GM23338 (cell line): Measurements from ENCODE around the gene EGFL8.

Experiments used
- CREB1 ChIP-seq: fragments of 250-450 bp; sonication (Bioruptor Pico); IDR thresholded peaks from 2 replicates; pipeline ENCODE4 v1.5.0; 2020; ENCODE audit warnings: low read depth, mild to moderate bottlenecking, moderate library complexity
- CTCF ChIP-seq, 2 experiments: fragments of 200-600 bp in 1 of 2; sonication (generic) in 1 of 2; conservative IDR thresholded peaks; 2 replicates each; pipeline versions ENCODE4 v1.5.1 to v1.6.1; 2016 to 2017; ENCODE audit warnings: antibody characterized with exemption in 2 of 2, low read depth in 2 of 2, mild to moderate bottlenecking in 2 of 2, moderate library complexity in 1 of 2
- EZH2 ChIP-seq: fragments of 200-600 bp; sonication (generic); IDR thresholded peaks from one replicate; pipeline ENCODE4 v1.8.0; 2017; ENCODE audit warnings: antibody characterized with exemption, mild to moderate bottlenecking, low read depth; ENCODE audit not compliant: unreplicated experiment
- POLR2AphosphoS5 ChIP-seq: IDR thresholded peaks from 2 replicates; pipeline ENCODE4 v1.6.1; 2016; ENCODE audit warnings: antibody characterized with exemption, low read depth
- TF ChIP-seq, protein P1 (sequence below): IDR thresholded peaks from one replicate; pipeline ENCODE4 v1.6.1; 2018; ENCODE audit warnings: antibody characterized with exemption; ENCODE audit not compliant: unreplicated experiment

GRCh38 chr6:32183483-32184083 is 19.2 kb downstream of the EGFL8 start:
- TF ChIP-seq CTCF (conservative IDR thresholded peaks at IDR 0.05; ENCODE audit: low read depth in 2 of 2) (no peak), EZH2 (no peak), CREB1 (CRISPR knock-in tag) (no peak), POLR2AphosphoS5 (no peak)
- TF ChIP-seq, protein P1, sequence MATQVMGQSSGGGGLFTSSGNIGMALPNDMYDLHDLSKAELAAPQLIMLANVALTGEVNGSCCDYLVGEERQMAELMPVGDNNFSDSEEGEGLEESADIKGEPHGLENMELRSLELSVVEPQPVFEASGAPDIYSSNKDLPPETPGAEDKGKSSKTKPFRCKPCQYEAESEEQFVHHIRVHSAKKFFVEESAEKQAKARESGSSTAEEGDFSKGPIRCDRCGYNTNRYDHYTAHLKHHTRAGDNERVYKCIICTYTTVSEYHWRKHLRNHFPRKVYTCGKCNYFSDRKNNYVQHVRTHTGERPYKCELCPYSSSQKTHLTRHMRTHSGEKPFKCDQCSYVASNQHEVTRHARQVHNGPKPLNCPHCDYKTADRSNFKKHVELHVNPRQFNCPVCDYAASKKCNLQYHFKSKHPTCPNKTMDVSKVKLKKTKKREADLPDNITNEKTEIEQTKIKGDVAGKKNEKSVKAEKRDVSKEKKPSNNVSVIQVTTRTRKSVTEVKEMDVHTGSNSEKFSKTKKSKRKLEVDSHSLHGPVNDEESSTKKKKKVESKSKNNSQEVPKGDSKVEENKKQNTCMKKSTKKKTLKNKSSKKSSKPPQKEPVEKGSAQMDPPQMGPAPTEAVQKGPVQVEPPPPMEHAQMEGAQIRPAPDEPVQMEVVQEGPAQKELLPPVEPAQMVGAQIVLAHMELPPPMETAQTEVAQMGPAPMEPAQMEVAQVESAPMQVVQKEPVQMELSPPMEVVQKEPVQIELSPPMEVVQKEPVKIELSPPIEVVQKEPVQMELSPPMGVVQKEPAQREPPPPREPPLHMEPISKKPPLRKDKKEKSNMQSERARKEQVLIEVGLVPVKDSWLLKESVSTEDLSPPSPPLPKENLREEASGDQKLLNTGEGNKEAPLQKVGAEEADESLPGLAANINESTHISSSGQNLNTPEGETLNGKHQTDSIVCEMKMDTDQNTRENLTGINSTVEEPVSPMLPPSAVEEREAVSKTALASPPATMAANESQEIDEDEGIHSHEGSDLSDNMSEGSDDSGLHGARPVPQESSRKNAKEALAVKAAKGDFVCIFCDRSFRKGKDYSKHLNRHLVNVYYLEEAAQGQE, result no peak
